ENCODE results near the gene PCLO. TPM values are rescaled to one million over a fixed set of nuclear protein-coding genes. Genes with fewer than 3 reads are reported as not detected.
"Not testable (repeated sequence)": the region's sequence is repeated elsewhere in the genome, so short reads cannot be mapped to it uniquely, and the experiment has no call there.

Gene PCLO
- total and polyA plus RNA-seq, 2 of the 4 experiments (the other 2 are of a cell fraction), result under 0.01 to 0.05 TPM

DNA sequence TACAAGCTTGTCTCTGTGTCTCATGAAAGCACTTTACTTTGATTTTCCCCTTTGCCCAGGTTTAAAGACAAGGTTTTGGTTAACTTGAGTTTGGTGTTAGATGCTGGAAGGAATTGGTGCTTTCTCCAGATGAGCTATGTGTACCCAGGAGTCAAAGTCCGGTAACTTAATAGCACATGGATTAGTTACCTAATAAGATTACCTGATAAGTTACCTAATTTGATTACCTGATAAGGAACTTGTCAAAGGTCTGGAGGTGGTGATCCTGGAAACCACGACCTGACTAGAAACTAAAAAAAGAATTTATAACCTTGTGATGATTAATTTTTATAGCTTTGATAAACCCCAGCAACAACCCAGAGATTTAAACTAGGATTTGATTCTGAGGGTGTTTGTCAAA, 449.2 kb downstream of the PCLO start:
- Histone ChIP-seq H4K91ac (ENCODE audit: insufficient read depth, low read depth, low read length) (no peak overlapping the region), H3K14ac (replicated peaks; ENCODE audit: low read depth, low read length) (no peak overlapping the region), H2AK5ac (ENCODE audit: low read depth, low read length) (no peak overlapping the region), H4K20me1 (ENCODE audit: insufficient read depth, low read length) (no peaks in the 10 kb centered on the region), H3K4me2 (ENCODE audit: low read depth, low read length) (no peak overlapping the region), H3K4me3 (ENCODE audit: insufficient read depth, low read depth, low read length) (no peak overlapping the region), H3K9me1 (ENCODE audit: insufficient read depth, low read length) (no peaks in the 10 kb centered on the region; the same call in 1 of the 2 replicates), H2BK15ac (ENCODE audit: low read depth, low read length) (no peak overlapping the region), H4K8ac (ENCODE audit: low read depth in 2 of 2, low read length in 2 of 2) (no peak overlapping the region), H2BK5ac (ENCODE audit: low read depth, low read length, poor library complexity, severe bottlenecking) (no peak overlapping the region), H3K23ac (ENCODE audit: low read depth, low read length) (no peak overlapping the region), H3K18ac (ENCODE audit: low read depth, low read length) (no peak overlapping the region), H3K9ac (ENCODE audit: low read depth, low read length) (no peak overlapping the region), H3K4ac (ENCODE audit: low read depth, low read length) (no peak overlapping the region), H2BK20ac (ENCODE audit: low read depth, low read length) (no peak overlapping the region), H2AFZ (replicated peaks; ENCODE audit: low read length, poor library complexity) (no peak overlapping the region), H3K27ac (ENCODE audit: insufficient read depth, low read length) (no peak overlapping the region), H3K79me1 (ENCODE audit: low read depth in 1 of 2, low read length in 2 of 2) (no peaks in the 10 kb centered on the region), H2AK9ac (replicated peaks; ENCODE audit: low read depth, low read length, poor library complexity) (no peak overlapping the region), H4K5ac (ENCODE audit: low read depth, low read length) (no peak overlapping the region), H2BK120ac (ENCODE audit: low read depth, low read length) (no peak overlapping the region), H3K4me1 (ENCODE audit: control insufficient read depth, insufficient read depth, low read length) (no peaks in the 10 kb centered on the region), H3K27me3 (ENCODE audit: control insufficient read depth, insufficient read depth, low read length) (peaks cover 1% of the 10 kb centered on the region; the same call in 1 of the 2 replicates), H3K36me3 (ENCODE audit: control insufficient read depth, insufficient read depth, low read length) (no peaks in the 10 kb centered on the region), H3K56ac (ENCODE audit: extremely low read depth, insufficient read depth, low read length) (no peak overlapping the region), H3K9me3 (ENCODE audit: control insufficient read depth, insufficient read depth, low read length) (no peaks in the 10 kb centered on the region)
- BruUV-seq (replicated peaks), result no TSS peak
- ATAC-seq (ENCODE audit: low read depth), result no peak
- POLR2A ChIA-PET (ENCODE audit: unreplicated experiment), result no interaction called here
- dilution Hi-C loops (cut with HindIII; ENCODE audit: low sequenced_read_pairs, unreplicated experiment) (no loop called here), in situ Hi-C loops (cut with MboI; ENCODE audit: low sequenced_read_pairs) (no loop called here), intact Hi-C loops (cut with micrococcal nuclease) (no loop called here)
- no peak for TF ChIP-seq RAD21 (IDR thresholded peaks at IDR 0.05; ENCODE audit: low read length)
- no peak for TF ChIP-seq MAFK (IDR thresholded peaks at IDR 0.05; ENCODE audit: low read depth, low read length)
- no peak for TF ChIP-seq CHD1 (IDR thresholded peaks at IDR 0.05; ENCODE audit: low read depth, low read length)
- TF ChIP-seq SMC3 (IDR thresholded peaks at IDR 0.05; ENCODE audit: low read depth, low read length), result no peak
- no peak for TF ChIP-seq NFE2L2 (IDR thresholded peaks at IDR 0.05; ENCODE audit: low read depth, low read length)
- no peak for TF ChIP-seq MXI1 (IDR thresholded peaks at IDR 0.05; ENCODE audit: borderline replicate concordance, low read depth, low read length)
- no peak for TF ChIP-seq RFX5 (IDR thresholded peaks at IDR 0.05; ENCODE audit: low read depth, low read length)
- no peak for DNase-seq
- CTCF ChIA-PET, result interaction anchor here (0.8 kb wide), 1 partner anchor 28 kb away, joined by 3 read pairs; no protein-coding TSS in a partner anchor
- no CpG with 5 or more reads among the region's 2 CpGs for WGBS, 2 experiments (ENCODE audit: extremely low coverage in 2 of 2, insufficient read length in 1 of 2)

DNA sequence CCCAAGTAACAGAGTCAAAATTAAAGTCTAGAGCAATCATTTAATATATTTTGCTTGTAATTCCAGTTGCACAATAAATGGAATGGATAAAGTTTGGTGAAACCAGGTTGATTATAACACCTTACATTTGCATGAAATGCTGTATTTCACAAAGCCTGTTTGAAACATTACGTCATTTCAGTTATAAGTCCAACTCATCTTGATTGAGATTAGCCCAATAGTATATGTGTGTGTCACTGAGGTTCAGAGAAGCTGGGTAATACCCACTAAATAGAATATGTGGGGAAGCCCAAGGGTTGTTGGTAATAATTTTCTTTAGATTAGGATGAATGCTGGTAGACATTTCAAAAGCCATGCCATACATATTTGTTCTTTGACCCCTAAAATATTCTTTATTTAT, 456.3 kb downstream of the PCLO start:
- H3K4me2 ChIP-seq (ENCODE audit: low read depth, low read length); in situ Hi-C loops (cut with MboI; ENCODE audit: low sequenced_read_pairs); ATAC-seq (ENCODE audit: low read depth); H3K4me3 ChIP-seq (ENCODE audit: insufficient read depth, low read depth, low read length); H4K20me1 ChIP-seq (ENCODE audit: insufficient read depth, low read length); H4K8ac ChIP-seq (ENCODE audit: low read depth in 2 of 2, low read length in 2 of 2); H3K79me1 ChIP-seq (ENCODE audit: low read depth in 1 of 2, low read length in 2 of 2); DNase-seq; dilution Hi-C loops (cut with HindIII; ENCODE audit: low sequenced_read_pairs, unreplicated experiment); H2BK15ac ChIP-seq (ENCODE audit: low read depth, low read length); H3K9me1 ChIP-seq (ENCODE audit: insufficient read depth, low read length); H3K9ac ChIP-seq (ENCODE audit: low read depth, low read length); H4K91ac ChIP-seq (ENCODE audit: insufficient read depth, low read depth, low read length); H2AFZ ChIP-seq (replicated peaks; ENCODE audit: low read length, poor library complexity); POLR2A ChIA-PET (ENCODE audit: unreplicated experiment); H2BK20ac ChIP-seq (ENCODE audit: low read depth, low read length); CTCF ChIA-PET; H3K4me1 ChIP-seq (ENCODE audit: control insufficient read depth, insufficient read depth, low read length); H4K5ac ChIP-seq (ENCODE audit: low read depth, low read length); H3K56ac ChIP-seq (ENCODE audit: extremely low read depth, insufficient read depth, low read length); H2AK5ac ChIP-seq (ENCODE audit: low read depth, low read length); H3K18ac ChIP-seq (ENCODE audit: low read depth, low read length); H2BK5ac ChIP-seq (ENCODE audit: low read depth, low read length, poor library complexity, severe bottlenecking); H2BK120ac ChIP-seq (ENCODE audit: low read depth, low read length); BruUV-seq (replicated peaks); H3K36me3 ChIP-seq (ENCODE audit: control insufficient read depth, insufficient read depth, low read length); H3K9me3 ChIP-seq (ENCODE audit: control insufficient read depth, insufficient read depth, low read length); H3K23ac ChIP-seq (ENCODE audit: low read depth, low read length); H3K27me3 ChIP-seq (ENCODE audit: control insufficient read depth, insufficient read depth, low read length); H3K14ac ChIP-seq (replicated peaks; ENCODE audit: low read depth, low read length); H3K27ac ChIP-seq (ENCODE audit: insufficient read depth, low read length); H3K4ac ChIP-seq (ENCODE audit: low read depth, low read length); H2AK9ac ChIP-seq (replicated peaks; ENCODE audit: low read depth, low read length, poor library complexity): not testable (repeated sequence)
- no CpG with 5 or more reads among the region's 1 CpG for WGBS, 2 experiments (ENCODE audit: extremely low coverage in 2 of 2, insufficient read length in 1 of 2)
- intact Hi-C loops (cut with micrococcal nuclease), result loop anchor here (5.0 kb wide), 1 partner anchor 469 kb away; no protein-coding TSS in a partner anchor
